A549 (cell line): ENCODE measurements around the gene ELAVL4. TPM values are rescaled to one million over a fixed set of nuclear protein-coding genes. Genes with fewer than 3 reads are reported as not detected.

Experiments
- ATAC-seq, 2 experiments: fragments of 200-7000 bp in 1 of 2; fragments of >200 bp in 1 of 2; cut with Nextera tagmentation in 1 of 2; cut with Tn5 transposase in 1 of 2; 3 replicates each; pipeline versions ENCODE4 v1.8.0 to v1.9.1; 2018 to 2020; ENCODE audit warnings: mild to moderate bottlenecking in 1 of 2, moderate library complexity in 1 of 2
- CTCF ChIA-PET: fragments of 300-600 bp; sonication (Branson Sonifier 250); formaldehyde crosslinking; extraction: SDS; loops from one replicate; lab custom pipeline; 2021; ENCODE audit warnings: antibody characterized with exemption, inconsistent platforms; lab: Yijun Ruan, JAX
- POLR2A ChIA-PET: fragments of 350-600 bp; formaldehyde crosslinking; extraction: SDS; loops from one replicate; lab custom pipeline; 2021; ENCODE audit warnings: antibody characterized with exemption, inconsistent platforms; lab: Yijun Ruan, JAX
- DNase-seq, 2 experiments: peaks; one replicate each; pipeline versions ENCODE4 v3.0.0 to v3.0.0-alpha.2; 2011 to 2016; ENCODE audit warnings: low read depth in 1 of 2, low spot score in 1 of 2
- FAIRE-seq: peaks from 2 replicates; lab custom pipeline; 2011; peaks lifted over from hg19 to GRCh38; lab: Jason Lieb, UNC
- H3K27ac ChIP-seq, 2 experiments: fragments of >200 bp; sonication (Bioruptor Twin); formaldehyde crosslinking; 3 replicates each; pipeline ENCODE4 v1.5.1; 2016 to 2017
- H3K4me1 ChIP-seq: fragments of >200 bp; sonication (Bioruptor Twin); formaldehyde crosslinking; 3 replicates; pipeline ENCODE4 v1.6.1; 2016
- H3K4me2 ChIP-seq: fragments of >200 bp; sonication (Bioruptor Twin); formaldehyde crosslinking; 3 replicates; pipeline ENCODE4 v1.6.1; 2016
- H3K4me3 ChIP-seq: fragments of >200 bp; sonication (Bioruptor Twin); formaldehyde crosslinking; 3 replicates; pipeline ENCODE4 v1.5.1; 2016
- H3K9me3 ChIP-seq: fragments of >200 bp; sonication (Bioruptor Twin); formaldehyde crosslinking; 3 replicates; pipeline ENCODE4 v1.6.1; 2016
- CHD4 ChIP-seq: fragments of 200-600 bp; sonication (generic); IDR thresholded peaks from 2 replicates; pipeline ENCODE4 v1.6.1; 2016; ENCODE audit warnings: antibody characterized with exemption, mild to moderate bottlenecking, borderline replicate concordance
- CTCF ChIP-seq: fragments of >200 bp; sonication (Bioruptor Twin); formaldehyde crosslinking; IDR thresholded peaks from 3 replicates; pipeline ENCODE4 v1.5.1; 2016
- EHMT2 ChIP-seq: fragments of 200-600 bp; sonication (generic); IDR thresholded peaks from 2 replicates; pipeline ENCODE4 v1.6.1; 2016; ENCODE audit warnings: antibody characterized with exemption, low read depth, mild to moderate bottlenecking, moderate library complexity
- ELK1 ChIP-seq: fragments of 150-350 bp; IDR thresholded peaks from 2 replicates; pipeline ENCODE4 v1.6.1; 2014; ENCODE audit warnings: low read depth, mild to moderate bottlenecking, low read length
- EP300 ChIP-seq, 2 experiments: fragments of >200 bp; sonication (Bioruptor Twin); formaldehyde crosslinking; IDR thresholded peaks; 2 replicates in 1 of 2; 3 replicates in 1 of 2; pipeline ENCODE4 v1.6.1; 2016 to 2017
- ESRRA ChIP-seq: fragments of 150-350 bp; IDR thresholded peaks from 2 replicates; pipeline ENCODE4 v1.6.1; 2014; ENCODE audit warnings: mild to moderate bottlenecking, low read length, borderline replicate concordance
- FOSB ChIP-seq: fragments of 250-450 bp; sonication (Bioruptor Pico); IDR thresholded peaks from 2 replicates; pipeline ENCODE4 v1.5.0; 2020; ENCODE audit warnings: mild to moderate bottlenecking, moderate library complexity
- FOSL2 ChIP-seq, 2 experiments: fragments of 450-650 bp in 1 of 2; fragments of >200 bp in 1 of 2; sonication (Bioruptor Twin) in 1 of 2; formaldehyde crosslinking; IDR thresholded peaks; 2 replicates each; pipeline versions ENCODE4 v1.5.0 to v1.6.1; 2016 to 2020; ENCODE audit warnings: mild to moderate bottlenecking in 1 of 2, moderate library complexity in 1 of 2
- GATA3 ChIP-seq: IDR thresholded peaks from 2 replicates; pipeline ENCODE4 v1.6.1; 2012; ENCODE audit warnings: borderline replicate concordance
- HES2 ChIP-seq: fragments of >200 bp; sonication (Bioruptor Twin); formaldehyde crosslinking; IDR thresholded peaks from 2 replicates; pipeline ENCODE4 v1.6.1; 2016
- HEYL ChIP-seq: fragments of 250-450 bp; sonication (Bioruptor Pico); IDR thresholded peaks from 2 replicates; pipeline ENCODE4 v1.8.0; 2021; ENCODE audit warnings: mild to moderate bottlenecking, moderate library complexity
- HOXB13 ChIP-seq: fragments of 250-450 bp; sonication (Bioruptor Pico); IDR thresholded peaks from 2 replicates; pipeline ENCODE4 v1.5.0; 2020; ENCODE audit warnings: low read depth, mild to moderate bottlenecking, moderate library complexity
- KDM5A ChIP-seq: fragments of 200-600 bp; sonication (generic); IDR thresholded peaks from 2 replicates; pipeline ENCODE4 v1.6.1; 2016; ENCODE audit warnings: antibody characterized with exemption, mild to moderate bottlenecking
- NR3C1 ChIP-seq: fragments of >200 bp; sonication (Bioruptor Twin); formaldehyde crosslinking; IDR thresholded peaks from 3 replicates; pipeline ENCODE4 v1.6.1; 2017
- POLR2AphosphoS2 ChIP-seq: conservative IDR thresholded peaks from 2 replicates; pipeline ENCODE4 v1.6.1; 2012; ENCODE audit warnings: low read length, improper control_type of control experiment, inconsistent platforms
- RARB ChIP-seq: fragments of 250-450 bp; sonication (Bioruptor Pico); IDR thresholded peaks from 2 replicates; pipeline ENCODE4 v1.8.0; 2021; ENCODE audit warnings: mild to moderate bottlenecking, moderate library complexity
- RCOR1 ChIP-seq: fragments of 150-350 bp; IDR thresholded peaks from 2 replicates; pipeline ENCODE4 v1.6.1; 2014; ENCODE audit warnings: antibody characterized with exemption, low read length, low read depth
- RFX5 ChIP-seq: fragments of 450-650 bp; IDR thresholded peaks from 2 replicates; pipeline ENCODE4 v1.7.1; 2014; ENCODE audit warnings: antibody characterized with exemption, mild to moderate bottlenecking, moderate library complexity
- RNF2 ChIP-seq: fragments of 200-600 bp; sonication (generic); IDR thresholded peaks from 2 replicates; pipeline ENCODE4 v1.6.1; 2016; ENCODE audit warnings: low read depth, mild to moderate bottlenecking, antibody characterized with exemption, moderate library complexity, borderline replicate concordance
- SMC3 ChIP-seq: fragments of >200 bp; sonication (Bioruptor Twin); formaldehyde crosslinking; IDR thresholded peaks from 3 replicates; pipeline ENCODE4 v1.6.1; 2018; ENCODE audit warnings: inconsistent platforms
- ZC3H11A ChIP-seq: fragments of 450-650 bp; IDR thresholded peaks from 2 replicates; pipeline ENCODE4 v1.6.1; 2014; ENCODE audit warnings: antibody characterized with exemption, mild to moderate bottlenecking
- WGBS: methylation state at CpG from one replicate; pipeline ENCODE4 v1.1.6; 2017; ENCODE audit errors: missing lambda C conversion rate; 5-methylcytosine and 5-hydroxymethylcytosine counted together
- polyA plus RNA-seq, 4 experiments: library from polyadenylated mRNA; depleted of rRNA in 3 of 4; stranded (reverse); fragments of >200 nt; fragmentation: RNase III in 1 of 4; extraction: RNeasy Plus Mini Kit Qiagen cat#74134 plus additional on column Dnase treatment in 1 of 4; gene quantifications; 2 replicates in 3 of 4; 3 replicates in 1 of 4; pipeline ENCODE4 v1.2.3, GENCODE V29; 2011 to 2017

ELAVL4 gene
- polyA plus RNA-seq, 2 of the 4 experiments (the other 2 are of a cell fraction) = not detected

GRCh38 chr1:50135716-50136115 lies 27.0 kb downstream of the ELAVL4 start:
- no peak overlapping the region for H3K27ac ChIP-seq
- WGBS = 0% methylated on average over 2 of the region's 2 CpGs
- FAIRE-seq (no peak), ATAC-seq (no peak), DNase-seq (no peak)
- H3K4me2 ChIP-seq = no peak overlapping the region
- CTCF ChIA-PET = interaction anchor here (0.8 kb wide), 1 partner anchor 45 kb away, joined by 3 read pairs; no protein-coding TSS in a partner anchor
- POLR2A ChIA-PET = no interaction called here
- H3K4me1 ChIP-seq = no peaks in the 10 kb centered on the region
- H3K9me3 ChIP-seq = no peaks in the 10 kb centered on the region
- TF ChIP-seq CHD4 (no peak), EP300 (IDR thresholded peaks at IDR 0.05) (no peak), RARB (no peak), FOSL2 (IDR thresholded peaks at IDR 0.05) (no peak), FOSL2 (CRISPR knock-in tag; IDR thresholded peaks at IDR 0.05) (no peak), KDM5A (no peak), FOSB (CRISPR knock-in tag) (no peak), ELK1 (no peak), GATA3 (no peak), CTCF (no peak), HOXB13 (CRISPR knock-in tag) (no peak)
- no peak overlapping the region for H3K4me3 ChIP-seq

- ChIA-PET POLR2A (no interaction called here), CTCF (no interaction called here)
- Histone ChIP-seq H3K27ac (no peak overlapping the region), H3K4me2 (no peak overlapping the region), H3K4me3 (no peak overlapping the region), H3K9me3 (no peaks in the 10 kb centered on the region), H3K4me1 (no peaks in the 10 kb centered on the region)
- no peak for ATAC-seq
- FAIRE-seq = no peak
- no peak for TF ChIP-seq ZC3H11A
- TF ChIP-seq CHD4 = no peak
- no peak for TF ChIP-seq EHMT2
- no peak for TF ChIP-seq RFX5
- TF ChIP-seq POLR2AphosphoS2 = no peak
- no peak for TF ChIP-seq ESRRA
- no peak for TF ChIP-seq HES2
- TF ChIP-seq KDM5A = no peak
- no peak for TF ChIP-seq HEYL (CRISPR knock-in tag)
- no peak for TF ChIP-seq NR3C1
- no peak for TF ChIP-seq HOXB13 (CRISPR knock-in tag)
- no peak for TF ChIP-seq RCOR1
- TF ChIP-seq RNF2 = no peak
- TF ChIP-seq SMC3 = no peak
- no peak for TF ChIP-seq CTCF
- 31% methylated on average over 10 of the region's 10 CpGs for WGBS
- DNase-seq = no peak
These were observed 30.8 kb downstream of the ELAVL4 start for GRCh38 chr1:50139339-50140181.
